Activated naive CD8-positive, alpha-beta T cell treated with anti-CD3 and anti-CD28 coated beads, Interleukin-2, amount 50 U/mL, for 24 hours (primary cell): Measurements from ENCODE around the gene UBC.
"Not testable (repeated sequence)": the region's sequence is repeated elsewhere in the genome, so short reads cannot be mapped to it uniquely, and the experiment has no call there.

Experiments used
- ATAC-seq: fragments of 150-1000 bp; cut with Tn5 transposase; one replicate; pipeline ENCODE4 v1.10.0; 2021
- DNase-seq: peaks from one replicate; pipeline ENCODE4 v3.0.0; 2021
- H3K27ac Mint-ChIP-seq: one replicate; pipeline ENCODE4 v1.8.0; 2021; ENCODE audit warnings: mild to moderate bottlenecking, mixed read lengths
- H3K27me3 Mint-ChIP-seq: one replicate; pipeline ENCODE4 v1.8.0; 2021; ENCODE audit warnings: mixed read lengths
- H3K36me3 Mint-ChIP-seq: one replicate; pipeline ENCODE4 v1.8.0; 2021; ENCODE audit warnings: low read depth, mixed read lengths
- H3K4me1 Mint-ChIP-seq: one replicate; pipeline ENCODE4 v1.8.0; 2021; ENCODE audit warnings: mixed read lengths
- H3K4me3 Mint-ChIP-seq: one replicate; pipeline ENCODE4 v1.8.0; 2021; ENCODE audit warnings: mild to moderate bottlenecking, moderate library complexity, mixed read lengths
- H3K9me3 Mint-ChIP-seq: one replicate; pipeline ENCODE4 v1.8.0; 2021; ENCODE audit warnings: mixed read lengths

UBC gene

GRCh38 chr12:124912529-124913287 is 1.7 kb downstream of the UBC start:
- peaks cover 39% of the 10 kb centered on the region for H3K36me3 Mint-ChIP-seq
- H3K9me3 Mint-ChIP-seq, DNase-seq, ATAC-seq, H3K27me3 Mint-ChIP-seq: not testable (repeated sequence)
- H3K4me1 Mint-ChIP-seq: peaks cover 66% of the 10 kb centered on the region
- H3K27ac Mint-ChIP-seq: peak overlapping the region; percentile 99
- H3K4me3 Mint-ChIP-seq: peak overlapping the region; percentile 99

- ATAC-seq, DNase-seq, H3K9me3 Mint-ChIP-seq, H3K27me3 Mint-ChIP-seq: not testable (repeated sequence)
- H3K27ac Mint-ChIP-seq: peak overlapping the region; percentile 60
- H3K4me1 Mint-ChIP-seq: peaks cover 57% of the 10 kb centered on the region
- H3K36me3 Mint-ChIP-seq: peaks cover 39% of the 10 kb centered on the region
- H3K4me3 Mint-ChIP-seq: peak overlapping the region; percentile 37
These were observed 2.9 kb downstream of the UBC start for GRCh38 chr12:124911521-124911920.

GRCh38 chr12:124910561-124911478 is 3.6 kb downstream of the UBC start:
- DNase-seq: no peak
- Mint-ChIP-seq H3K4me3 (peak overlapping the region; percentile 37), H3K9me3 (no peaks in the 10 kb centered on the region), H3K27me3 (no peaks in the 10 kb centered on the region), H3K27ac (peak overlapping the region; percentile 33), H3K4me1 (peaks cover 53% of the 10 kb centered on the region), H3K36me3 (peaks cover 39% of the 10 kb centered on the region)
- ATAC-seq: no peak

GRCh38 chr12:124909831-124910560 is 4.5 kb downstream of the UBC start:
- H3K9me3 Mint-ChIP-seq: no peaks in the 10 kb centered on the region
- H3K27ac Mint-ChIP-seq: peak overlapping the region; percentile 33
- no peak for ATAC-seq
- H3K4me1 Mint-ChIP-seq: peaks cover 45% of the 10 kb centered on the region
- peak overlapping the region; percentile 19 for H3K4me3 Mint-ChIP-seq
- peaks cover 39% of the 10 kb centered on the region for H3K36me3 Mint-ChIP-seq
- no peaks in the 10 kb centered on the region for H3K27me3 Mint-ChIP-seq
- DNase-seq: no peak

GRCh38 chr12:124906606-124907261 is 7.7 kb downstream of the UBC start:
- no peak overlapping the region for H3K4me3 Mint-ChIP-seq
- H3K4me1 Mint-ChIP-seq: peaks cover 20% of the 10 kb centered on the region
- DNase-seq (peak; percentile 89), ATAC-seq (peak; percentile 75)
- no peaks in the 10 kb centered on the region for H3K27me3 Mint-ChIP-seq
- no peak overlapping the region for H3K27ac Mint-ChIP-seq
- peaks cover 15% of the 10 kb centered on the region for H3K36me3 Mint-ChIP-seq
- no peaks in the 10 kb centered on the region for H3K9me3 Mint-ChIP-seq

GRCh38 chr12:124904306-124905098 is 9.9 kb downstream of the UBC start:
- Mint-ChIP-seq H3K9me3 (no peaks in the 10 kb centered on the region), H3K27ac (no peak overlapping the region), H3K4me1 (peaks cover 5% of the 10 kb centered on the region), H3K27me3 (no peaks in the 10 kb centered on the region), H3K36me3 (no peaks in the 10 kb centered on the region), H3K4me3 (no peak overlapping the region)
- DNase-seq (no peak), ATAC-seq (no peak)

GRCh38 chr12:124902916-124903315 is 11.5 kb downstream of the UBC start:
- Mint-ChIP-seq H3K4me3 (no peak overlapping the region), H3K27me3 (no peaks in the 10 kb centered on the region), H3K27ac (no peak overlapping the region), H3K36me3 (no peaks in the 10 kb centered on the region), H3K4me1 (peaks cover 16% of the 10 kb centered on the region), H3K9me3 (no peaks in the 10 kb centered on the region)
- ATAC-seq (no peak), DNase-seq (no peak)

- no peak for DNase-seq
- Mint-ChIP-seq H3K27ac (no peak overlapping the region), H3K36me3 (no peaks in the 10 kb centered on the region), H3K9me3 (no peaks in the 10 kb centered on the region), H3K4me1 (peaks cover 11% of the 10 kb centered on the region), H3K4me3 (no peak overlapping the region), H3K27me3 (no peaks in the 10 kb centered on the region)
- no peak for ATAC-seq
These were observed 13.4 kb downstream of the UBC start for GRCh38 chr12:124901003-124901402.

- not testable (repeated sequence) for H3K9me3 Mint-ChIP-seq, H3K4me3 Mint-ChIP-seq, H3K27me3 Mint-ChIP-seq, H3K36me3 Mint-ChIP-seq, H3K27ac Mint-ChIP-seq, DNase-seq, ATAC-seq
- peaks cover 11% of the 10 kb centered on the region for H3K4me1 Mint-ChIP-seq
These were observed 14.1 kb downstream of the UBC start for GRCh38 chr12:124900345-124900795.

- Mint-ChIP-seq H3K27me3 (no peaks in the 10 kb centered on the region), H3K4me1 (peaks cover 11% of the 10 kb centered on the region), H3K27ac (no peak overlapping the region), H3K9me3 (no peaks in the 10 kb centered on the region), H3K36me3 (no peaks in the 10 kb centered on the region), H3K4me3 (no peak overlapping the region)
- no peak for ATAC-seq
- DNase-seq: no peak
These were observed 15.5 kb downstream of the UBC start for GRCh38 chr12:124898923-124899294.

GRCh38 chr12:124898200-124898922 is 16.1 kb downstream of the UBC start:
- Mint-ChIP-seq H3K27ac (no peak overlapping the region), H3K9me3 (no peaks in the 10 kb centered on the region), H3K4me1 (peaks cover 11% of the 10 kb centered on the region), H3K27me3 (no peaks in the 10 kb centered on the region), H3K36me3 (no peaks in the 10 kb centered on the region), H3K4me3 (no peak overlapping the region)
- DNase-seq (peak; percentile 72), ATAC-seq (peak; percentile 93)

- DNase-seq (no peak), ATAC-seq (no peak)
- no peaks in the 10 kb centered on the region for H3K9me3 Mint-ChIP-seq
- H3K4me1 Mint-ChIP-seq: peaks cover 11% of the 10 kb centered on the region
- H3K4me3 Mint-ChIP-seq: no peak overlapping the region
- no peaks in the 10 kb centered on the region for H3K36me3 Mint-ChIP-seq
- H3K27ac Mint-ChIP-seq: no peak overlapping the region
- no peaks in the 10 kb centered on the region for H3K27me3 Mint-ChIP-seq
These were observed 18.0 kb downstream of the UBC start for GRCh38 chr12:124896461-124896860.
